NCI-H345 treated with DMSO at 0.1 percent for 48 hours (cell line): ENCODE measurements around the gene ADAM15.
A peak's percentile ranks its signal among the peaks of the same experiment; 100 is the strongest.

Experiments used
- DNase-seq: peaks from one replicate; lab custom pipeline; 2025; ENCODE audit not compliant: unreplicated experiment; lab: John Stamatoyannopoulos, UW

ADAM15 gene, protein sequence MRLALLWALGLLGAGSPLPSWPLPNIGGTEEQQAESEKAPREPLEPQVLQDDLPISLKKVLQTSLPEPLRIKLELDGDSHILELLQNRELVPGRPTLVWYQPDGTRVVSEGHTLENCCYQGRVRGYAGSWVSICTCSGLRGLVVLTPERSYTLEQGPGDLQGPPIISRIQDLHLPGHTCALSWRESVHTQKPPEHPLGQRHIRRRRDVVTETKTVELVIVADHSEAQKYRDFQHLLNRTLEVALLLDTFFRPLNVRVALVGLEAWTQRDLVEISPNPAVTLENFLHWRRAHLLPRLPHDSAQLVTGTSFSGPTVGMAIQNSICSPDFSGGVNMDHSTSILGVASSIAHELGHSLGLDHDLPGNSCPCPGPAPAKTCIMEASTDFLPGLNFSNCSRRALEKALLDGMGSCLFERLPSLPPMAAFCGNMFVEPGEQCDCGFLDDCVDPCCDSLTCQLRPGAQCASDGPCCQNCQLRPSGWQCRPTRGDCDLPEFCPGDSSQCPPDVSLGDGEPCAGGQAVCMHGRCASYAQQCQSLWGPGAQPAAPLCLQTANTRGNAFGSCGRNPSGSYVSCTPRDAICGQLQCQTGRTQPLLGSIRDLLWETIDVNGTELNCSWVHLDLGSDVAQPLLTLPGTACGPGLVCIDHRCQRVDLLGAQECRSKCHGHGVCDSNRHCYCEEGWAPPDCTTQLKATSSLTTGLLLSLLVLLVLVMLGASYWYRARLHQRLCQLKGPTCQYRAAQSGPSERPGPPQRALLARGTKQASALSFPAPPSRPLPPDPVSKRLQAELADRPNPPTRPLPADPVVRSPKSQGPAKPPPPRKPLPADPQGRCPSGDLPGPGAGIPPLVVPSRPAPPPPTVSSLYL

DNA sequence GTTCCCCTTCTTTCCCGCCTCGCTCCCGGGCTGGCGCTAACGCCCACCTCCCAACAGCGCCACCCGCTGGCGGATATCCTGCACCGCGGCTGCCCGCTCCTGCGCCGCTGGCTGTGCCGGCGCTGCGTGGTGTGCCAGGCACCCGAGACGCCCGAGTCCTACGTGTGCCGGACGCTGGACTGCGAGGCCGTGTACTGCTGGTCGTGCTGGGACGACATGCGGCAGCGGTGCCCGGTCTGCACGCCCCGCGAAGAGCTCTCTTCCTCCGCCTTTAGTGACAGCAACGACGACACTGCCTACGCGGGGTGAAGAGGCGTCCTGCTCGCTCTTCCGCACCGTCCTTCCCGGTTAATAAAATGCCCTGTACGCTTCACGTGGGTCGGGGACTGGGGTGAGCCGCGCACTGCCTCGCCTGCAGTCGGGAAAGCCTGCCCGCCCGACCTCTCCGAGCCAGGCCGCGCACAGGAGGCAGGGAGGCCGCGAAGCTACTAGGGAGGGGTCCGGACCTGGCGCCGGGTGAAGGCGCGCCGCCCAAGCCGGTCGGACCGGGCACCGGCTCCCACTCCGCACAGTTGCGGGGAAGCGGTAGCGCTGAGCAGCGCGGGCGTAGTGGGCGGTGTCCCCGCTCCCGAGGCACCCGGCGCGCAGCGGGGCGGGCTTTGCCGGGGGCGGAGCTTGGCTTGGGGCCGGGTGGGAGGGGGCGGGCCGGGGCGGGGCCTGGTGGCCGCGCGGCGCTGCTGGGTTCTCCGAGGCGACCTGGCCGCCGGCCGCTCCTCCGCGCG is at the start of gene ADAM15:
ADAM15 (plus strand) TSS at position 757 of the 782 bp plus-strand sequence. CDS start 71 bp downstream, outside the sequence.
- DNase-seq = peak; percentile 95

DNA sequence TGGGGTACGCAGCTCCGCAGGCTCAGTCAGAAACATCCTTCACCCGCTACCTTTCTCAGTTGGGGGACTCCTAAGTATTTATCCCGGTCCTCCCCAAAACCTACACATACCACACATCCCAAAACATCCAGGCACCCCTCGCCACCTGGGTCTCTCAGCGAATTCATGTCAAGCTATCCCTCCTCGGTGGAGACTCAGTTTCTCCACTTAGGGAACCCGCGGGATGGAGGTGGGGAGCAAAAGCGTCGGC is 49.8 kb upstream of the ADAM15 start:
- peak; percentile 93 for DNase-seq

DNA sequence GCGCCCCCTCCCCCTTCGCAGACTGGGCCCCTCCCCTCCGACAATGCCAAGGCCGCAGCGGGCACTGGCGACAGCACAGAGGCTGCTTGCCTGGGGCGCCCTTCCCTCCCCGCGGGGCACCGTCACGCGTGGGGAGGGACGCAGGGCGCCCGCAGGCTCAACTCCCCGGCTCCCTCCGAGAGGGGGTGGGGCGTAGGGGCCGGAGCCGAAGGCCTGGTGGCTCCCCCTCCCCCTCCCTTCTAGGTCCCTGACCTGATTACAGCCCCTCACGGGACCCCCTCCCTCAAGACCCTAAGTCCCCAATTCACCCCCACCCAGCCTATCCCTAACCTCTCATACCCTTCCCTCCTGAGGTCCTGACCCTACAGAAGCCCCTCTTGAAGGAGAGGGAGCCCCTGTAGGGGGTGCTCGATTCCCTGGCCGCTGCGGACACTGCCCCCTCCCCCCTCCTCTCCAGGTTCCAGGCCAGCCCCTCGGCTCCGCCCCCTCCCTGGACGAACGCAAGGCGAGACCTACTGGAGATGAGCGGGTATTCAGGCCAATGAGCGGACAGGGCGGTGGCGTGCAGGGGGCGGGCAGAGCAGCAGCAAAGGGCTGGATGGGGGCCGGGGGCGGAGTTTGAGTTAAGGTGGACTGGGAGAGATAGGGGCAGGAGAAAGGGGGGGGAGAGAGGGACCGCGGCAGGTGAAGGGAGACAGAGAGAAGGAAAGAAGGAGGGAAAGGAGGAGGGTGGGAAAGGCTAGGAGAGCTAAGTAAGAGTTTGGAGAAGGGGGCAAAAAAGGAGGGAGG is 49.2 kb upstream of the ADAM15 start:
- peak; percentile 100 for DNase-seq

DNA sequence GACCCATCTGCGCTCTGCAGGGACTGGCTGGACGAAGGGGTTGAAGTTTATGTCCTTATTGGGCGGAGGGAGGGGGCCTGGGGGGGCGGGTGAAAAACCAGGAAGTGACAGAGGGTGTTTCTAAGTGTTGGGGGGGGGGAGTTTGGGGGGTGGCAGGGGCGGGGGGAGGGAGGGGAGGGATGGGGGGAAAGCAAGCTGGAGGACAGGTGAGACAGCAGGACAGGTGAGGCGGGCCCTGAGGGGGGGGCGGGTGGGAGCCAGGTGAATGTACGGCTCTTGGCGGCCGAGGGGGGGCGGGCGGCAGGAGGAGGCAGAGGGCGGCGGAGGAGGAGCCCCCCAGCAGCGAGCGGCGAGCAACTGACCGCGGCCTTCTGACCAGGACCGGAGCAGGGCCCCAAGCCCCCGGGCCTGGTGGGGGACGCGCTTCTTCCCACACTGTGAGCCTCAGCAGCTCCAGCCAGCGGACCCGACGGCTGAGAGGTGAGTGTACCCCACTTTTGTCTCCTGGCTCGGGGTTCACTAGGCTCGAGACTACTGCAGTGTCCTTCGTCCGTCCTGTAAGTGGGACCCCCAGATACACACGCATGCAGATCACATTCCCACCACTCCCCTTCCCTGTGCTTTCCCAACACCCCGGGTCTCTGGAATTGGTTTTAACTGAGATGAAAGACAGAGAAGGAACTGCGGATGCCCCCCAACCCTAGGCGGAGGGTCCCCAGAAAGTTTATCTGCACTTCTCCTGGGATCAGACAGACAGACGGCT is 48.5 kb upstream of the ADAM15 start, which contains the start of gene ZBTB7B:
ZBTB7B (plus strand) TSS at position 339 of the 763 bp plus-strand sequence. CDS start 11,859 bp downstream, outside the sequence.
- no peak for DNase-seq

DNA sequence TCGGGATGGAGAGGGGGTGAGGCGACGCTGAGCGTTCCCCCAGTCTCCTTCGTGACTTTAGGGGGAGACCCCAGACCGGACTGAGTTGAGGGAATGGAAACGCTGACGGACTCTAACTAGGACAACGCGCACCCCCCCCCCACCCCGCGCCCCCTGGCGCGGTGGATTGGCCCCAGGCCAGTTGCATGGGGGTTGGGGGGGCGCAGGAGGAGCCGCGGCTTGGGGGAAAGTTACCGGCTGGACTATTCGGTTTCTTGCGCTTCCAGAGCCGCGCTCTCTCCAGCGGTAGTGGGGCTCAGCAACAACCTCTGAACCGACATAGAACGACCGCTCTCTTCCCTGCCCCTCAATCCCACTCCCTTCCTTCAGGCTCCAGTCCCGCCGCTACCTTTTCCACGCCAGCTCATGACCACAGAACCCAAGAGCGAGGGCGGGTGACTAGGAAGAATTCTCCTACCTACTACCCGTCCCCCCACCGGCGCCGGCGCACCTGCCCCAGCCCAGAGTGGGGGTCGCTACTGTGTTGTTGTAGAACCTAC is 47.8 kb upstream of the ADAM15 start:
- DNase-seq = no peak

DNA sequence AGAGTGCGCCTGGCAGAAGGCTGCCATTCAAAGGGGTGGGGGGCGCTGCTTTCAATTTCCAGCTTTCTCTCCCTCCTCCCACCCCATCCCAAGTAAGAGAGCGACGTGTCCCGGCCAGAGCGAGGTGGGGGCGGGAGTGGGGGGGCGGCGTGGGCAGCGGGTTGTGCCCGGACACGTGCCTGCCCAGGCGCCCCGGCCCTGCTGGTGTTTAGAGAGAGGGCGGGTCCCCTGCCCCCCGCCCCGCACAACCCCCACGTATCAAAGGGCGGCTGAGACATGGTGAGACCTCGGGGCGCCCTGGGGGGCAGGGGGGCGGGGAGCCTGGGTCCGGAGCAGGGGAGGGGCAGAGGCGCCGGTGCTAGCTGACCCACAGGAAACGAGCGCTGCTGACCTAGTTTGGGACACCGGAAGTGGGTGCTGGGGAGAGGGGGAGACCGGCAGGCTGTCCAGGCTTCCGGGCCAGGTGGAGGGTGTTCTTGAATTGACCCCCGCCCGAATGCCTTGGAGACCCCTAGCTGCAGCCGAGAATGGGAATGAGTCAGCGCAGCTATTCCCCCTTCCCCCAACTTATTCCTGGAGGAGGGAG is 47.3 kb upstream of the ADAM15 start:
- no peak for DNase-seq

DNA sequence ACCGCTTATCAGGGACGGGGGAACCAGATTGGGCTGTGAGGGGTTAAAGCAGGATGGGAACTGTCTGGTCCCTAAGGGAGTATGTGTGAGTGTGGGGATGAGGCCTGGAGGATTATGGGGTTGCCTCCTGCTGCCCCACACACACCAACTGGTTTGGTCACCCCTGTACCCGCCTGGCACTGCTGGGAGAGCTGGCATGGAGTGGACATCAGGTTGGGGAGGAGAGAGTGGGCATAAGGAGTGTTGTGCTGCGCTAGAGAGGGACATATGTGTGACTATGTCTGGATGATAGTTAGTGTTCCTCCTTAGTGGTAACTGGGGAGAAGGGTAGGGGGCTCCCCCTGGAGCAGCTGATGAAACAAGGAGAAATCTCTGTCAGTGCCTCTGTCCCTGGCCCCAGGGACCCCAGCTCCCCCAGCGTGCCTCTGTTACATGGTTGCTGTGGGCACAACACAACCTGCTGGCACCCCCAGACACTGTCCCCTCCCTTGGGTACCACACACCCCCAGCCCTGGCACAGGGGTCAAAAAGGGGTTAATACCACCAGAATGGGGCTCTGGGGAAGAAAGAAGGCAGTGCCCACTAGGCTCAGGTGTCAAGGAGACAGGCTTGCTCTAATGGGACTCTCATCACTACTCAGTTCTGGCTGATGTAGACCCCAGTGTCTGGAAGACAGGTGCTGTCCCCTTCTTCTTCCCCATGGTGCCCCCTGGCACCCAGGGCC is 46.6 kb upstream of the ADAM15 start:
- DNase-seq = no peak

DNA sequence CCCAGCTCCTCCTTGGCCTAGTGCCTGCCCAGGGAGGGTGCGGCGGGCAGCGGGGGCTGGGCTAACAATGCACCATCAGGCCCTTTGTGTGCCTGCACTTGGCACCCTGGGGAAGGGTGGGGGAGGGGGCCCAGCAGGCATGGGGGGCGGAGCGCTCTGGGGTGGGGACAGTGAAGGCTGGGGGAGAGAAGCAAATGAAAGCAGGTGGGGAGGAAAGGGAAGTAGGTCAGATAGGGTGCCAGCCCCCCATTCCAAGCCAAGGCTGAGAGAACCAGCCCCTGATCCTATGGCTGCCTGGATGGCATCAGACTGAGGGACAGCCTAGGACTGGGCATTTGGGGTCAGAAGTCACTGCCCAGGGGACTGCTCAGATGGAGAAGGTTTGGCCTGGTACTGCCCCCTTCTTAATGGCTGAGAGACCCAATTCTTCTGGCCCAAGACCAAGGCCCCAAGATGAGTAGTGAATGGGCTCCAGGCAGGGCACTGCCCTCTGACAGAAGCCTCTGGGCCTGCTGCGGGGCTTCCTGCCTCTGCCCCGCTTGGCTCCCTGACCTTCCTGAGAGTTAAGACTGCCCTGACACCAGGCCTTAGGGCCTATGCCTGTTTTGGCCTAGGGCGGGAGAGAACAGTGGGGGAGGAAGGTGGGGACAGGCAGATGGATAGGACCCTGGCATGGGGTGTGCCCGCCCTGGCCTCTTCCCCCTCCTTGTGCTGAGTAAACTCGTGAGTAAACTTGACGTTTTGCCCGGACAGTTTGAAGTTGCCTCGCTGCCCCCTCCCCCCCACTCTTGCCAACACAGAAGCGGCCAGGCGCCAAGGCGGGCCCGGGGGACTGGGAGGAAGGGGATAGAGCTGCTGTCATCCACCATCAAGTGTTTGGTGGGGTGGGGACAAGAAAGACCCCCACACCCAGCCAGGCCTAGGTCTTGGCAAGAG is 45.8 kb upstream of the ADAM15 start:
- no peak for DNase-seq

DNA sequence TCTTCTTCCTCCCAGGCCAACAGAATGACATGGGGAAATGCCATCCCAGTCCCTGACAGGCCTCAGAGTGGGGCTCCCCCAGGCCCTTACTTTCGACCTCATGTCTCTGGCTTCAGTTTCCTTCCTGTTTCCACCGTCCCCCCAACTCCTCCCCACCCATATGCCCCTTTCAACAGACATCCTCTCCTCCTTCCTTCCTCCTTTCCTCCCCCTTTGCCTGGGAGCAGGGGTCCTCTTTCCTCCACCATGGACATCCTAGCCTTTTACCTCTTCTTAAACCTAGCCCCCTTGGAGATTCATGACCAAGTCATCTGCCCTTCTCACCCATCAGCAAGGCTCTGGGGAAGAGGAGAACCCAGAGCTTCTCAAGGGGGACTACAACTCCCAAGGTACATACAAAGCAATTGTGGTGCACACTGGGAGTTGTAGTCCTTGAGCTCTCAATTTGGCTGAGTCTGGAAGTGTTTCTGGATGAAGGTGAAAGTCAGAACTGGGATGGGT is 44.5 kb upstream of the ADAM15 start:
- no peak for DNase-seq

DNA sequence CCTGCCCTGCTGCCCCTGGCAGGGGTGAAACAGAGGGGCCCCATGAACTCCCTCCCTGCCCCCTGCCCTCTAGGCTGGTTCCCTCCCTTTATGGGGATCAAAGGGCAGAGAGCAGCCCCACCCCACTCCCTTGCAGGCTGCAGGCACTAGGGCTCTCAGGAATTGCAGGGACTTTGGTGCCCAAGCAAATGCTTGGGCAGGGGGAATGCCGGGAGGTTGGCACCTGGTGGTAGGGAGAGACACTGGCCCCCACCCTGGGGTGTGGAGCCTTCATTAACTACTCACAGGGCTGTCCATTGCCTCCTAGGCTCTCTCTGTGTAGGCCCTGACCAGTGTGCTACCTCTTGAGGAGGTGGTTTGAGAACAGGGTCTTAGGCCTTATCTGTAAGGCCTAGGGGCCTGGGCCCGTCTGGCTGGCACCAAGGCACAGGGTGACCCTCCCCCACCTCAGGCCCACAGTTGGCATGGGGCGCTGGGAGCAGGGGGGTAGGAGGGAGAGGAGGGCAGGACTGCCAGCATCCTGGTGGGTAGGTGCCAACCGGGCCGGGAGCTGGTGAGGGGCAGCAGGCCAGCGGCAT is 43.8 kb upstream of the ADAM15 start:
- DNase-seq = no peak

DNA sequence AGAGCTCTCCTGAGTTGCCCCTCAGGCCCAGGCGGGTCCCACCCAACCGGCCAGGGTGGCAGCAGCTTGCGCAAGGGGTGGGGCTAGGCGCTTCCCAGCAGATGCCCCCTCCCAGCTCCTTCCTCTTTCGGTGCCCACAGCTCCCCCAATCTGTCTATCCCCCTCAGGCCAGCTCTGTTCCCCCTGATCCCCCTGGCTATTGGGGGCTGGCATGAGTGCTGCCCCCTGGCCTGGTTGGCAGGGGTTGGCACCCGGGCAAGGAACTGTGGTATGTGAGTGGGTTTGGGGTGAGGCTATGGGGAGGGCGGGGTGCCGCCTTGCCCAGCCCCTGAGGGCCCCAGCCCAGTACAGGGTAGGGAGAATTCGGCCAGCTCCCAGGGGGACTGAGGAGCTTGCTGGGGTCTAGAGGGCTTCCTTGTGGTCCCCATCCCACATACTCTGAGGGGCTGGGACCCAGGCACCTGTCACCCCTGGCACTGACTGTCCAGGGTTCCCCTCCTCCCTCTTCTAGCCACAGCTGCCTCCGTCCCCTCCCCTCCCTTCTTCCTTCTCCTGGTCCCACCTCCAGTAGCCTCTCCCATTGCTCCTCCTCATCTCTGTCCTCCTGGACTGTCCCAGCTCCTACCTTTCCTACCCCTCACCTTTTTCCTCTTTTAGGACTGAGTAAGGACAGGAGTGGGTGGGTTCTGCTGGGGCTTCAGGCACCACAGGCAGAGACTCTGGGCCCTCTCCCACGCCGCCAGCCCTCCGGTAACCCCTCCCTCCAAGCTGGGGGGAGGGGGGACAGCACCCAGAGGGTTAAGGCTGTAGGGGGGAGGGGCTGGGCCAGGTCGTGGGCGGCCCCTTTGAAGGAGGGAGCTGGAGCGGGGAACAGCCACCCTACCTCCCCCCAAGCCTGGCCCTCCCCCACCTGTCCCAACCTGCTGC is 42.8 kb upstream of the ADAM15 start:
- DNase-seq = no peak

DNA sequence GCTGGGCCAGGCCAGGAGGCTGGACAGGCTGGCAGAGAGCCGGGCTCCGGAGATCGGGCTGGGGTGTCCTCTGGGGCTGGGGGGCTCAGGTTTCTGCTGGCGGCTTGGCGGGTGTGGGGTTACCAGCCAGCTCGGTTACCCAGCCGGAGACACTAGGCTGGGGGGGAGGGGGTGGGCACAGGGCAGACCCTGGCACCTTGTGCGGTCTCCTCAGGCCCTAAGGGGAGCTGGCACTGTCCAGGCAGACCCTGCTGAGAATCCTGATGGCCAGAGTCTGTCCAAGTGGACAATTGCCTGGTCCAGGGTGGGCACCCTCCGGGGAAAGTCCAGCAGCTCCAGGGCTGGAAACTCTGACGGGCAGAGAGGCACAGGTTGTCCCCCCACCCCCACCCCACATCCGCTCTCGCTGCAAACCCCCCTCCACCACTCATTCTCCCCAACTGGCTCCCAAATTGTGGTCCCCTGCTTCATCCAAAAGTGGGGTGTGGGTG is 41.9 kb upstream of the ADAM15 start:
- DNase-seq = no peak

DNA sequence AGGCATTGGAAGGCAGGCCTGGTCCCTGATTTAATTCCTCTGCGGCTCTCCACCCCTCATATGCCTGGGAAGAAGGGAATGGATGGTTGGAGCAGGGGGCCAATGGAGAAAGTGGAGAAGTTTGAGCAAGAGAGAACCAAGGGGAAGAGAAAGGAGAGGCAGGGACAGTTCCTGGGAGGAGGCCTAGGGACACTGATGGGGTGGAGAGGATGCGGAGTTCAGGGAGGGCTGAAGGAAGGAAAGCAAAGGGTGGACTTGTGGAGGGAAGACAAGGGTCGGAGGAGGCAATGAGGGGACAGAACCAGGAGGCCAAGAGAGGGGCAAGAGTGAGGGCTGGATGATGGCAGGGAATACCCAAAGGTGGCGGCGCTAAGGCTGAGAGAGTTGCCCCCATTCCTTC is 41.4 kb upstream of the ADAM15 start:
- no peak for DNase-seq

DNA sequence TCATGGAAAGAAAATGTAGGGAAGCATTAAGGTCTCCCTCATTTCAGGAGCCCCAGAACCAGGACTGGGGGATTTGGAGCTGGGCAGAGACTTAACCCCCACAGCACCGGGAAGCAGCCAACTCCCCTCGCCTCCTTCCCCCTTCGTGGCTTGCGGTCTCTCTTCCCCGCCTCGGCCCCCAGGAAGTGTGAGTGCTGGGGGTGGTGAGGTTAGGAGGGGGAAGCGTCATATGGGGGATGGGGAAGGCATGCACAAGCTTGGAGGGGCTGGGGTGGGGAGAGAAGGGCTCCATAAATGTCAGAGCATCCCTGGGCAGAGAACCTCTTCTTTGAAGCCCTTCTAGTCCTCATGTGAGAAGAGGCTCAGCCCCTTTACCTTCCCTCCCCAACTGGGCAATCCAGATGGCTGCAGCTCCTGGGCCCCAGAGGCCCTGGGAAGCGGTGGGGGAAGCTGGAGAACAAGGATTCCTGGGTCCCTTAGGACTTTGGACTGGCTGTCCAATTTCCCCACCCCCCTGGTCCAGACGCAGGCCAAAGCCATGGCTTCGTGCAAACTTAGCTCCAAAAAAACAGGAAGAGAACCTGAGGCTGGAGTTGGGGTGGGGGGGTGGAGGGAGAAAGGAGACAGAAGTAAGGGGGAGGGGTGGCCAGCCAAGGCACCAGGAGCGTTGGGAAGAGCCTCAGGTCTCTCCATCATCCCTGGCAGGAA is 40.8 kb upstream of the ADAM15 start:
- no peak for DNase-seq

DNA sequence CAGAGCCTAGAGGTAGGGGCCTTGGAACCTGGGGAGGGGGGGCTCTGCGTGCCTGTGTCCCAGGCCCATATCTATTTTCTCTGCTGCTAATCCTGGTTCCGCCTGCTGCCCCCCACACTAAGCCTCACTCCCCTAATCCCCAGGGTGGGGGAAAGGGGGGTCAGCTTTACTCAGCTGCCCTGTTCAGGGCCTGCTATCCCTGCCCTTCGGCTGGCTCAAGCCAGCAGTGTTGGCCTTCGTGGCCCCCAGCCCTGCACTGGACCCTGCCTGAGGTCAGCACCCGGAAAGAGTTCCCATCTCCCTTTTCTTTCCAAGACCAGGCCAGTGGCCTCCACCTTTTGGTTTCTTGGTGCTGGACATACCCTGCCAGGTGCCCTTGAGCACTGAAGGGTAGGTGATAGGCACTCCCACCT is 40.1 kb upstream of the ADAM15 start:
- DNase-seq = no peak
